Left hindlimb (tissue), 1 donor: ENCODE results near the gene OR52E4.

ENCODE experiments used
- DNase-seq: peaks from one replicate; pipeline ENCODE4 v3.0.0-alpha.2; 2018

OR52E4 gene

GRCh38 chr11:5880329-5880728 is at the start of gene OR52E4:
TSS of gene OR52E4 (plus strand) at chr11:5880629. CDS start at chr11:5884293, 3,664 bp downstream.
- no peak for DNase-seq

GRCh38 chr11:5831196-5831829 is 49.1 kb upstream of the OR52E4 start:
- DNase-seq: no peak

- no peak for DNase-seq
Measured at GRCh38 chr11:5833446-5833845, 47.0 kb upstream of the OR52E4 start.

- no peak for DNase-seq
Measured at GRCh38 chr11:5837695-5838094, 42.7 kb upstream of the OR52E4 start.

- DNase-seq: no peak
Measured at GRCh38 chr11:5841797-5842196, 38.6 kb upstream of the OR52E4 start, which contains the start of gene OR52E6. TSS of gene OR52E6 (minus strand) at chr11:5841897. CDS start at chr11:5841897, 0 bp downstream.

GRCh38 chr11:5846701-5847100 is 33.7 kb upstream of the OR52E4 start:
- no peak for DNase-seq

GRCh38 chr11:5847711-5848110 is 32.7 kb upstream of the OR52E4 start:
- no peak for DNase-seq

- DNase-seq: no peak
Measured at GRCh38 chr11:5851002-5851401, 29.4 kb upstream of the OR52E4 start.

GRCh38 chr11:5857590-5857989 is 22.8 kb upstream of the OR52E4 start, which contains the start of gene OR52E8:
TSS of gene OR52E8 (minus strand) at chr11:5857690. CDS start at chr11:5857690, 0 bp downstream.
- DNase-seq: no peak

GRCh38 chr11:5865826-5866225 is 14.6 kb upstream of the OR52E4 start:
- DNase-seq: no peak

GRCh38 chr11:5878564-5878963 is 1.9 kb upstream of the OR52E4 start:
- no peak for DNase-seq

- DNase-seq: no peak
Measured at GRCh38 chr11:5881756-5882155, 1.3 kb downstream of the OR52E4 start.

- DNase-seq: no peak
Measured at GRCh38 chr11:5887172-5887571, 6.7 kb downstream of the OR52E4 start.

- no peak for DNase-seq
Measured at GRCh38 chr11:5887661-5888060, 7.2 kb downstream of the OR52E4 start.

GRCh38 chr11:5891216-5891800 is 10.9 kb downstream of the OR52E4 start:
- no peak for DNase-seq

GRCh38 chr11:5892908-5893307 is 12.5 kb downstream of the OR52E4 start, which contains the start of gene OR52E5:
TSS of gene OR52E5 (plus strand) at chr11:5893208. CDS start at chr11:5900777, 7,569 bp downstream.
- DNase-seq: no peak

- DNase-seq: no peak
Measured at GRCh38 chr11:5899534-5899933, 19.1 kb downstream of the OR52E4 start.

GRCh38 chr11:5910540-5910939 is 30.1 kb downstream of the OR52E4 start:
- DNase-seq: no peak

- DNase-seq: no peak
Measured at GRCh38 chr11:5922749-5923426, 42.5 kb downstream of the OR52E4 start.

- DNase-seq: no peak
Measured at GRCh38 chr11:5923427-5923776, 43.0 kb downstream of the OR52E4 start.

GRCh38 chr11:5923794-5924193 is 43.4 kb downstream of the OR52E4 start:
- DNase-seq: no peak

GRCh38 chr11:5928271-5928670 is 47.8 kb downstream of the OR52E4 start:
- DNase-seq: no peak

GRCh38 chr11:5928811-5929210 is 48.4 kb downstream of the OR52E4 start:
- DNase-seq: no peak
